ENCODE data around the gene AGAP1.

GRCh38 chr2:235820571-235820970 lies 326.7 kb downstream of the AGAP1 start:
- TF ChIP-seq CTCF (IDR thresholded peaks at IDR 0.05): no peak
- TF ChIP-seq POLR2A (IDR thresholded peaks at IDR 0.05): no peak
